Activated naive CD4-positive, alpha-beta T cell treated with anti-CD3 and anti-CD28 coated beads, Interleukin-2, amount 50 U/mL, for 72 hours (primary cell): ENCODE measurements around the gene EPN1. TPM values are rescaled to one million over a fixed set of nuclear protein-coding genes. Genes with fewer than 3 reads are reported as not detected.
"Not testable (repeated sequence)": the region's sequence is repeated elsewhere in the genome, so short reads cannot be mapped to it uniquely, and the experiment has no call there.

Experiments used
- ATAC-seq, 2 donors: fragments of 150-1000 bp; cut with Tn5 transposase; 2 replicates each; pipeline ENCODE4 v1.10.0; 2021; ENCODE audit warnings: mild to moderate bottlenecking in 2 of 2, moderate library complexity in 2 of 2
- DNase-seq, 2 donors: peaks; one replicate each; pipeline ENCODE4 v3.0.0; 2021 to 2022; ENCODE audit warnings: low spot score in 2 of 2
- H3K27ac Mint-ChIP-seq, 2 donors: one replicate each; pipeline ENCODE4 v1.8.0; 2022; ENCODE audit warnings: mild to moderate bottlenecking in 2 of 2, mixed read lengths in 2 of 2
- H3K36me3 Mint-ChIP-seq, 2 donors: one replicate each; pipeline ENCODE4 v1.8.0; 2022; ENCODE audit warnings: mixed read lengths in 2 of 2
- H3K9me3 Mint-ChIP-seq, 2 donors: one replicate each; pipeline ENCODE4 v1.8.0; 2022; ENCODE audit warnings: mixed read lengths in 2 of 2
- total RNA-seq, 2 donors: library from RNA; stranded (reverse); gene quantifications; one replicate each; pipeline ENCODE4 v1.2.3, GENCODE V29; 2022

The EPN1 gene
- total RNA-seq, 2 donors from 2014 or later = 23.1 to 46.4 TPM

DNA sequence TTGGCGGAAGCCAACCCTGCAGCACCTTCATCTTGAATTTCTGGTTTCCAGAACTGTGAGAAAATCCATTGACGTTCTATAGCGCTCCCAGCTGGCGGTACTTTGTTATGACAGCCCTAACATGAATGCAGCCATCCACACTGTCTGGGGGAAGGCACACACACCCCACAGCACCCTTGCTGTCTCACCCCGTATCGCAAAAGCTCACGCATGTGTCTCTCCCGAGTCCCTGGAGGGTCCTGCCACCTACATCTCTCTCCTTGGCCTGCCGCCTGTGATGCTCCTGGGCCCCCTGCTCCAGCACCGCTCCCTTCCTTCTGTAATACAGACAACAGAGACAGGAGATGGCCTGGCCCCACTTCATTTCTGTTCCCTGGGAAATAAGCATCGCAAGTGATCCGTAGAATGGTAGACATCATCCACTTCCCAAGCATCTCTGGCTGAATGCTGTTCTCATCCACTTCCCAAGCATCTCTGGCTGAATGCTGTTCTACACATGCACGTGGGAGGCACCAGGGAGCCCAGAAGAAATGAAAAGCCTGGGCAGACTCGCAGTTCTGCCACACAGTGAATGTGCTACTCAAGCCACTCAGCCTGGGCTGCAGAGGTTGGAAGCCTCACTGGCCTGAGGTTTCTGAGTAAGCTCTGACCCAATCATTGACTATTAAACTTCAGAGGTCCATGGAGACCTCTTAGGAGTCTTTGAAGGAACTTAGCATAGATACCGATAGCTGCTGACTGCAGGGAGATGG lies 29.6 kb downstream of the EPN1 start:
- no peak for ATAC-seq
- H3K9me3 Mint-ChIP-seq = no peaks in the 10 kb centered on the region
- DNase-seq = no peak

DNA sequence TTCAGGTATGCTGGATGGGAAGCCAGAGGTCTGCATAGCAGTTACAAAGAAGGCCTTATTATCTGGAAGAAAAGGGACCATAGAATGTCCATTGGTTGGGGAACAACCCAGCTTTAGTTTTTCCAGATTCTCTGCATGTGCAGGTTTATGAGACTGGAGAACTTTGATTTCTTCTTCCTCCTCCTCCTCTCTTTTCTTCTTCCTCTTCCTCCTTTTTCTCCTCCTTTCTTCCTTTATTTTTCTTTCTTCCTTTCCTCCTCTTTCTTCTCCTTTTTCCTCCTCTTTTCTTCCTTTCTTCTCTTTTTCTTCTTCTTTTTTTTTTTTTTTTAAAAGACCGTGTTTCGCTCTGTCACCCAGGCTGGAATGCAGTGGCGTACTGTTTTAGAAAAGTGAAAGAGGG lies 30.9 kb downstream of the EPN1 start:
- H3K9me3 Mint-ChIP-seq = no peaks in the 10 kb centered on the region
- ATAC-seq (no peak), DNase-seq (no peak)
- peaks cover 4 to 13% of the 10 kb centered on the region in 2 donors for H3K36me3 Mint-ChIP-seq
- H3K27ac Mint-ChIP-seq = no peak overlapping the region

More for the DNA sequence above, 29.6 kb downstream of the EPN1 start:
- peaks cover 4 to 19% of the 10 kb centered on the region in 2 donors for H3K36me3 Mint-ChIP-seq
- no peak overlapping the region for H3K27ac Mint-ChIP-seq

DNA sequence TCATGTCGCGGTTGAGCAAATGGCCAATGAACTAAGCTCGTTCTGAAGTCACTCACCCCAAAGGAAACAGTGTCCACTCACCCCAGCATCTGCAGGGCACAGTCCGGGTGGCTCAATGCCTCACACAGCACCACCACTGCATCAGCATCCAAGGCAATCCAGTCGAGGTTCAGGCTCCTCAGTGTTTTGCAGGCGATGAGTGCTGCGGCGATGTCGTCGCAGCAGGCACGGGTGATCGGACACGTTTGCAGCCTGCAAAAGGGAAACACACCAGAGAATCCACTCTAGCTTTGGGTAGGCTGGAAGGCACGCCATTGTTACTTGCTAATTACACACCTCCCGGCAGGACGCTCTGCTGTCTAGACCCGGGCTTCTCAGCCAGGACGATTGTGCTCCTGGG lies 36.7 kb downstream of the EPN1 start:
- H3K9me3 Mint-ChIP-seq = peaks cover 0 to 9% of the 10 kb centered on the region in 2 donors
- ATAC-seq = no peak
- H3K36me3 Mint-ChIP-seq = peaks cover 0 to 6% of the 10 kb centered on the region in 2 donors
- no peak overlapping the region for H3K27ac Mint-ChIP-seq
- no peak for DNase-seq

DNA sequence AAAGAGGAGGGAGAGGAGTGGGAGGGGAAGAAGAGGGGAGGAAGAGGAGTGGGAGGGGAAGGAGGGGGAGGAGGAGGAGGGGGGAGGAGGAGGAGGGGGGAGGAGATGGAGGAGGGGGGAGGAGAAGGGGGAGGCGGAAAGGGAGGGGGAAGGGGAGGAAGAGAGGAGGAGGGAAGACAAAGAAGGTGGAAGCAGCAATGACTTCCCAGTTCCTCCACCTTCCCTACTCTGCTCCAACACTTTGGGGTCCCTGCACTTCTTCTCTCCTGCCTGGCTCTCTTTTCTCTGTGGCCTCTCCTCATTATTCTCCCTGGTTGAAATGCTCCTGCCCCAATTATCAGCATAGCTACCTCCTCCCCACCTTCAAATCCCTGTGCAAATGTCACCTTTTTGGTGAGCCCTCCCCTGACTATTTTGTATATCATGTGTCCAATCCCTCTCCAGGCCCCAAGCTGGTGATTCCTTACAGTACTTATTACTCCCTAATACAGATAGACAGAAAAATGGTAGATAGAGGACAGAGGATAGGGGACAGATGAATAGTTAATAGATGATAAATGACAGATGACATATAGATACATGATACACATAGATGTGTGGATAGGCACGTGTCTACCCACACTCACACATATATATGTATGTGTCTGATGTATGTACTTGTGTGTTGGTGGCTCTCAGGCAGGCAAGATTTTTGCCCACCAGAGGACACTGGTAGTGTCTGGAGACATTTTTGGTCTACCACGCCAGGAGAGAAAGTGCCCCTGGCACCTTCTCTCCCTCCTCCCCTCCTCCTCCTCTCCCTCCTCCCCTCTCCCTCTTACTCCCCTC lies 38.0 kb downstream of the EPN1 start:
- DNase-seq = no peak
- Mint-ChIP-seq H3K36me3 (peaks cover 4 to 6% of the 10 kb centered on the region in 2 donors), H3K9me3 (peaks cover 0 to 9% of the 10 kb centered on the region in 2 donors), H3K27ac (no peak overlapping the region)
- peak; percentile 28 to 51 for ATAC-seq

DNA sequence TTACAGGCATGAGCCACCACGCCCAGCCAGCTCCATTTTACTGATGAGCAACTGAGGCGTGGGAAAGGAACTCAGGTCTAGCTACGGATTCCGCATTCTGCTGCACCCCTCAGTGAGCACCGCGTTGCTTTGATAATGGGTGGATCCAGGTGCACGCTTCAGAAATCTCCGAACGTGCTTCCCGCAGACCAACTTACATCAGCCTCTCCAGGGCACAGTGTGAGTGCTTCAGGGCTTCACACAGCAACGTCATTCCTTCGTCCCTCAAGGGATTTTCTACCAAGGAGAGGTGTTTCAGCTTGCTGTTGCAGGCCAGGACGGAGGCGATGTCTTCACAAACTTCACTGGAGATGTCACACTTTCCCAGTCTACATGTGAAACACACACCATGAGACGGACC lies 41.5 kb downstream of the EPN1 start:
- Mint-ChIP-seq H3K27ac (no peak overlapping the region), H3K9me3 (peaks cover 4 to 11% of the 10 kb centered on the region in 2 donors), H3K36me3 (peaks cover 15 to 17% of the 10 kb centered on the region in 2 donors)
- DNase-seq (no peak), ATAC-seq (no peak)

DNA sequence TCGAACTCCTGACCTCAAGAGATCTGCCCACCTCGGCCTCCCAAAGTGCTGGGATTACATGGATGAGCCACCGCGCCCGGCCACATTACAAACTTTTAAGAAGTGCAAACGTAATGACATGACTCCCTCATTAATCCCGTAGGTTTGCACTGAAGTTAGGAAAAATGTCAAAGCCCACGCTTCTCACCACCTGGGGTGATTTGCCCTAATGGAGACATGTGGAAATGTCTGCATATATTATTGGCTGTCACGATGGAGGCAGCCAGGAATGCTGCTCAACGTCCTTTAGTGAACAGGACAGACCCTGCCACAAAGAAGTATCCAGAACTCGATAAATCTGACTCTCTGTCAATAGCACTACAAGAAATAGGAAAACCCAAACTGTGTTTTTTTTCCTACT lies 42.2 kb downstream of the EPN1 start:
- peaks cover 22 to 23% of the 10 kb centered on the region in 2 donors for H3K36me3 Mint-ChIP-seq
- DNase-seq = no peak
- H3K9me3 Mint-ChIP-seq = peaks cover 11 to 16% of the 10 kb centered on the region in 2 donors
- ATAC-seq = no peak
- H3K27ac Mint-ChIP-seq = no peak overlapping the region

DNA sequence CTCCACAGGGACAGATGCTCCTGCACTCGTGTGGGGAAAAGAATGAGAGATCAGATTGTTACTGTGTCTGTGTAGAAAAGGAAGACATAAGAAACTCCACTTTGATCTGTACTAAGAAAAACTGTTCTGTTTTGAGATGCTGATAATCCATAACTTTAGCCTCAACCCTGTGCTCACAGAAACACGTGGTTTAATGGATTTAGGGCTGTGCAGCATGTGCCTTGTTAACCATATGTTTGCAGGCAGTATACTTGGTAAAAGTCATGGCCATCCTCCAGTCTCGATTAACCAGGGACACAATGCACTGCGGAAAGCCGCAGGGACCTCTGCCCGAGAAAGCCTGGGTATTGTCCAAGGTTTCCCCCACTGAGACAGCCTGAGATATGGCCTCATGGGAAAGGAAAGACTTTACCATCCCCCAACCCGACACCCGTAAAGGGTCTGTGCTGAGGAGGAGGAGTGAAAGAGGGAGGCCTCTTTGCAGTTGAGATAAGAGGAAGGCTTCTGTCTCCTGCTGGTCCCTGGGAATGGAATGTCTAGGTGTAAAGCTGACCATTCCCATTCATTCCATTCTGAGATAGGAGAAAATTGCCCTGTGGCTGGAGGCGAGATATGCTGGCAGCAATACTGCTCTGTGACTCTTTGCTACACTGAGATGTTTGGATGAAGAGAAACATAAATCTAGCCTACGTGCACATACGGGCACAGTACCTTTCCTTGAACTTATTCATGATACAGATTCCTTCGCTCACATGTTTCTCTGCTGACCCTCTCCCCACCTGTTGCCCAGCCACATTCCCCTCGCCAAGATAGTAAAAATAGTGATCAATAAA lies 43.1 kb downstream of the EPN1 start:
- H3K27ac Mint-ChIP-seq, ATAC-seq, DNase-seq: not testable (repeated sequence)
- Mint-ChIP-seq H3K9me3 (peaks cover 16% of the 10 kb centered on the region in 2 donors), H3K36me3 (peaks cover 24 to 28% of the 10 kb centered on the region in 2 donors)

DNA sequence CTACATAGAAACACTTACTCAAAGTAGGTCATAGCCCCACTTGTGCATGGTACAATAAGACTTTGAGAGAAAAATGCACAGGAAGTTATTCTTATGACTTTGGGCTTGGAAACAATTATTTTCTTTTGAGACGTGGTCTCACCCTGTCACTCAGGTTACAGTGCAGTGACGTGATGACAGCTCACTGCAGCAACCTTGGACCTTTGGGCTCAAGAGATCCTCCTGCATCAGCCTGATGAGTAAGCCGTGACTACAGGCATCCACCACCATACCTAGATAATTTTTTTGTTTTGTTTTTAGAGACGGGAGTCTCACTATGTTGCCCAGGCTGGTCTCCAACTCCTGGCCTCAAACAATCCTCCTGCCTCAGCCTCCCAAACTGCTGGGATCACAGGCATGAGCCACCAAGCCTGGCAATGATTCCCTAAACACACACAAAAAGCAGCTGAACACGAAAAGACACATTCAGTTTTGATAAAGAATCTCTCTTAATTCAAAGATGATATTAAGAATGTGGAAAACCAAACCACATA lies 45.3 kb downstream of the EPN1 start:
- no peak for DNase-seq
- Mint-ChIP-seq H3K27ac (no peak overlapping the region), H3K36me3 (peaks cover 22 to 28% of the 10 kb centered on the region in 2 donors), H3K9me3 (peaks cover 14 to 16% of the 10 kb centered on the region in 2 donors)
- no peak for ATAC-seq

DNA sequence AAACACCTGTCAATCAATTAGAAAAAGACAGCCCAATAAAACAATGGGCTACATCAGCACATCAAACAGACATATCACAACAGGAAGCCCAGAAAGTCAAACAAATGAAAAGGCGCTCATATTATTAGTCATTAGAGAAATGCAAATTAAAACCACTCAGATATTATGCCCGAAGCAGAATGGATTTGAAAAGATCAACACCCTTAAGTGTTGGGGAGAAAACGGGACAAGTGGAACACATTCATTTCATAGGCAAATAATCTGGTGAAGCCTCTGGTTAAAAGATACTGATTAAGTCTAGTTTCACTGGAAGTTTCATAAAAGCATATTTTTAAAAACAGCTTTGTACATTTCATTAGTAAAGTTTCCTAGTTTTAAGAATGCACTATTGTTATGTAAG lies 45.8 kb downstream of the EPN1 start:
- Mint-ChIP-seq H3K9me3 (peaks cover 14 to 16% of the 10 kb centered on the region in 2 donors), H3K27ac (no peak overlapping the region), H3K36me3 (peaks cover 22 to 28% of the 10 kb centered on the region in 2 donors)
- DNase-seq = no peak
- no peak for ATAC-seq

DNA sequence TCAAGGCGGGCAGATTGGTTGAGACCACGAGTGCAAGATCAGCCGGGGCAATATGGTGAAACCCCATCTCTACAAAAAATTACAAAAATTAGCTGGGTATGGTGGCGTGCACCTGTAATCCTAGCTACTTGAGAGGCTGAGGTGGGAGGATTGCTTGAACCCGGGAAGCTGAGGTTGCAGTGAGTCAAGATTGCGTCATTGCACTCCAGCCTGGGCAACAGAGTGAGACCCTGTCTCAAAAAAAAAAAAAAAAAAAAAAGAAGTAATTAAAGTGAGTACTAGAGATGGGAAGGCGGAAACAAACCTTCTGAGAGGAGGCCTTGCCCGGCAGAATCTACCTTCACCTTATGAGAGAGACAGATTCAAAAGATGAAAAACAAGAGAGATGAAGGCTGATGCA lies 48.5 kb downstream of the EPN1 start:
- ATAC-seq (no peak), DNase-seq (no peak)
- peaks cover 14 to 16% of the 10 kb centered on the region in 2 donors for H3K9me3 Mint-ChIP-seq
- peaks cover 22 to 23% of the 10 kb centered on the region in 2 donors for H3K36me3 Mint-ChIP-seq
- no peak overlapping the region for H3K27ac Mint-ChIP-seq

DNA sequence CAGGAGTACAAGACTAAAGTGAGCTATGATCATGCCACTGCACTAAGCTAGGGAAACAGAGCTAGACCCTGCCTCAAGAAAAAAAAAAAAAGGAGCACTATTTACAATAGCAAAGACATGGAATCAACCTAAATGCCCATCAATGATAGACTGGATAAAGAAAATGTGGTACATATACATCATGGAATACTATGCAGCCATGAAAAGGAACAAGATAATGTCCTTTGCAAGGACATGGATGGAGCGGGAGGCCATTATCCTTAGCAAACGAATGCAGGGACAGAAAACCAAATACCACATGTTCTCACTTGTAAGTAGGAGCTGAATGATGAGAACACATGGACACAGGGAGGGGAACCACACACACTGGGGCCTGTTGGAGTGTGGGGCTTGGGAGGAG lies 55.4 kb downstream of the EPN1 start:
- not testable (repeated sequence) for H3K36me3 Mint-ChIP-seq, H3K27ac Mint-ChIP-seq, ATAC-seq, DNase-seq
- peaks cover 4 to 15% of the 10 kb centered on the region in 2 donors for H3K9me3 Mint-ChIP-seq

DNA sequence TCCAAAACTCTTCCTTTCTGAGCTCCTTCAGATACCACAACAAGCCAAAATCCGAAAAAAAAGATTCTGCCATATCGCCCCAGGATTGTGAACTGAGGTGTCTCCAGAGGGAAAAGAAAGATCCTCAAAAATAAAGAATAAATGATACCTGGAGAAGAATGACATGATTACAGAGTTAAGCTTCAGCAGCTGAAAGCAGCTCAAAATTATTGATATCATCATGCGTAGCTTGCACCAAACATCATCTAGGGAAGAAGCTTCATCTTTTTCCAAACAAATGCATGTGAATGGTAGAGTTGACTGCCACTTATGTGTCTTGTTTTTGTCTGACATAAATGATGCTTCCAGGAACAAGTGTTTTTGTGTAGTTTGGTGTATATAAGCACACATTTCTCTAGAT lies 63.3 kb downstream of the EPN1 start, which contains the start of gene NLRP9:
TSS of gene NLRP9 (minus strand) at position 101 of the 400 bp plus-strand sequence. CDS start at position 73, 28 bp downstream.
- no peak for DNase-seq
- Mint-ChIP-seq H3K27ac (peak within 1 kb of the TSS in 1 of 2 donors; percentile 50), H3K9me3 (no peaks in the 10 kb centered on the region), H3K36me3 (no peaks in the 10 kb centered on the region)
- ATAC-seq = no peak

DNA sequence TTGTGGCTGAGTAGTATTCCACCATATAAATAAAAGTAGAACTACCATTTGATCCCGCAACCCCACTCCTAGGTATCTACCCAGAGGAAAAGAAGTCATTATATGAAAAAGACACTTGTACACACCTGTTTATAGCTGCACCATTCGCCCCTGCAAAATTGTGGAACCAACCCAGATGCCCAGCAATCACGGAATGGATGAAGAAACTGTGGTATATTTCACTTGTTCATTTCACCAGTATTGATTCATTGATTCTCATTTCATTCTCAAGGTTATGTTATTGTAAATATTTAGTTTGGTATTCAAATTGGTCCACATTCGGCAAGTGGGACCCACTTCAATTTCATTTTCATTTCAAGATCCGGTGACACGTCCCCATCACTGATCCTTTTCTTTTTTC lies 75.7 kb downstream of the EPN1 start:
- no peaks in the 10 kb centered on the region for H3K36me3 Mint-ChIP-seq
- ATAC-seq (no peak), DNase-seq (no peak)
- no peaks in the 10 kb centered on the region for H3K9me3 Mint-ChIP-seq
- no peak overlapping the region for H3K27ac Mint-ChIP-seq

DNA sequence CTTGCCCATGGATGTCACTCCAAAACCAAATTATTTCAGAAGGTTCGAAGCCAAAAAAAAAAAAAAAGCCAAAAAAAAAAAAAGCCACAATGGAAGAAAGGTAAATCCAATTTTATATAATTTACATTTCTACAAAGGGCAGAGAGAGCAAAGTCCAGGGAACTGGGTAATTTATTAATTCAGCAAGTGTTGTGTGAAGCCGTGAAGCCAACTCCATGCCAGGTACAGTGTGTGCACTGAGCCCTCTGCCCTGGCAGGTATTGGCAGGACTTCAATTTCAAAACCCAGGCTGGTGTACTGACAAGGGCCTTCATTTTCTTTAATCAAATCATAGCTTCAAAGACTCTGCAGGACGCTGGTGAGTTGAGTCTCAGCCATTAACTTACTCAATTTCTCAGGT lies 78.4 kb downstream of the EPN1 start:
- H3K27ac Mint-ChIP-seq = no peak overlapping the region
- peaks cover 0 to 5% of the 10 kb centered on the region in 2 donors for H3K9me3 Mint-ChIP-seq
- ATAC-seq = no peak
- H3K36me3 Mint-ChIP-seq = peaks cover 0 to 5% of the 10 kb centered on the region in 2 donors
- no peak for DNase-seq

DNA sequence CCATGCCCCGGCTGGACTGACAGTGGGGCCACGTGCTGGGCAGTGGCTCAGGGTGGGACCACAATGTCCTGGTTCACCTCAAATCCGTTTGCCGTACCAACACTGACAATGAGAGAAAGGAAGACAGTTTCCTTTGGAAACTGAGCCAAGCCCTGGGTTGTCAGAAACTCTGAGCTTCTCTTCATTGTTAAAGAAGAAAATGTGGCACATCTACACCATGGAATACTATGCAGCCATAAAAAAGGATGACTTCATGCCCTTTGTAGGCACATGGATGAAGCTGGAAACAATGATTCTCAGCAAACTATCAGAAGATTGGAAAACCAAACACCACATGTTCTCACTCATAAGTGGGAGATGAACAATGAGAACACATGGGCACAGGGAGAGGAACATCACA lies 81.8 kb downstream of the EPN1 start:
- H3K36me3 Mint-ChIP-seq = peaks cover 0 to 10% of the 10 kb centered on the region in 2 donors
- ATAC-seq, H3K27ac Mint-ChIP-seq, DNase-seq, H3K9me3 Mint-ChIP-seq: not testable (repeated sequence)

DNA sequence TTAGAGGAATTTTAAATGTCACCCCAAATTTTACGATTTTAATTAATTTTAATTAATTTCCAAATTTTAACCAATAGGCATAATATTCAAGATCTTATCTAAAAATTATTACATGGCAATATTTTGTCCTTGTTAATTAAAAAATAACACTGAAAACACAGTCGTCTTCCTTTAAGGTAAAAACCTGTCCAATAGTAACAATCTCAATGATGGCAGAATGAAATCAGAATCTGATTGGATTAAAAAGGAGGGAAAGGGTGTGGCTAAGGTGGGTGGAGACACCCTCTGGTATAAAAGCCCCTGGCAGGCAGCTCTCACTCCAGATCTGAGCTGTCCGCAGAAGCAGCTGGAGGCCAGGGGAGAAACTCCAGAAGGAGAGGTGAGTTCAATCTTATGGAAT lies 83.8 kb downstream of the EPN1 start, which contains the start of gene RFPL4A:
TSS of gene RFPL4A (plus strand) at position 301 of the 400 bp plus-strand sequence. CDS start 2,704 bp downstream, outside the sequence.
- H3K9me3 Mint-ChIP-seq, ATAC-seq, H3K27ac Mint-ChIP-seq, DNase-seq: not testable (repeated sequence)
- H3K36me3 Mint-ChIP-seq = peaks cover 0 to 10% of the 10 kb centered on the region in 2 donors
